Astrocyte of the cerebellum (primary cell): ENCODE measurements around the gene HES3.

Source experiments
- DNase-seq: peaks from one replicate; pipeline ENCODE4 v3.0.0-alpha.2; 2011; ENCODE audit warnings: low read depth
- H3K4me3 ChIP-seq: 2 replicates; pipeline ENCODE4 v1.5.1; 2011; ENCODE audit warnings: mild to moderate bottlenecking, low read depth, low read length, moderate library complexity
- in situ Hi-C: cut with HindIII; loops from 2 replicates; pipeline ENCODE4 v1.10.0; 2017; ENCODE audit warnings: low sequenced_read_pairs
- TF ChIP-seq, protein P1 (sequence below): IDR thresholded peaks from 2 replicates; pipeline ENCODE4 v1.5.1; 2012; ENCODE audit warnings: low read length, low read depth, moderate library complexity, mild to moderate bottlenecking; ENCODE audit errors: missing control alignments

Gene HES3

DNA sequence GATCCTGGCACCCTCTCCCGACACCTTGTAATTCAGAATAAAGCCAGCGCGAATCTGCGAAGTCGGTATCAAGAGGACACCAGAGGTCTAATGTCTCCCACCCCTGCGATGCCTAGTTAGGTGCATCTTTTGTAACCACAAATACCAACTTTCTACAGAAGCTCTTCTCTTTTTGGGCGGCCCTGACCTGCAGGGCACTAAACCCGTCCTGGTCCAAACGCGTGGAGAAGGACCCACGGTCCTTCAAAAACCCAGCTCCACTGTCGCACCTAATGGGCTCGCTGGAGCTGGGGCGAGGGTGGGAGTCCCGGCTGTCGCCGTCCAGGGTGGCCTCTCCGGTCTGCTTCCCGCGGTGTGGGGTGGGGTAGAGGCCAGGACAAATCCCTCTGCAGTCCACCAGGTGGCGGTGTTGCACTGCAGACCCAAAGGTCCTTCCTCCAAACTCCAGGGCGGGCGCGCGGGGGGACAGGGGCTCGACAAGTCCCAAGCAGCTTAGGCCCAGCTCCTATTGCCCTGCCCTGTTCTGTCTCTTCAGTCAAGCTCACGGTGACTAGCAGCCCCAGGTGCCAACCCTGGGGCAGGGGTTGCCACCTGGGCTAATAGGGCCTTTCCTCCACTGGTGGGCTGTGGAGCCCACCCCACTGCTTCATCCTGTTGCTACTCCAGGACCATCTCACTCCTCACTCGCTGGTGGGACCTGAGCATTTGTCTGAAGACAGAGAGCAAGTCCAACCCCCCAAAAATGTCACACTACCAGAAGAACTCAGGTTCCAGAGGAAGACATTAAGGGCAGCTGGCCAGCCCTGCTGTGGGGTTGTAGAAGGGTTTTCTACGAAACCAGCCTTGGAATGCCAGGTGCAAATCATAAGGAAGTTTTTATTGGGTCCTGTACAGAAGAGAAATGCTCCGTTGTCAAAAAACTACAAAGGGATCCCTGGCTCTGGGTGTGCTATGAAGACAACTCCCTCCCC lies 2.8 kb downstream of the HES3 start:
- no peak overlapping the region for H3K4me3 ChIP-seq
- DNase-seq, result peak; percentile 36
- TF ChIP-seq, protein P1, sequence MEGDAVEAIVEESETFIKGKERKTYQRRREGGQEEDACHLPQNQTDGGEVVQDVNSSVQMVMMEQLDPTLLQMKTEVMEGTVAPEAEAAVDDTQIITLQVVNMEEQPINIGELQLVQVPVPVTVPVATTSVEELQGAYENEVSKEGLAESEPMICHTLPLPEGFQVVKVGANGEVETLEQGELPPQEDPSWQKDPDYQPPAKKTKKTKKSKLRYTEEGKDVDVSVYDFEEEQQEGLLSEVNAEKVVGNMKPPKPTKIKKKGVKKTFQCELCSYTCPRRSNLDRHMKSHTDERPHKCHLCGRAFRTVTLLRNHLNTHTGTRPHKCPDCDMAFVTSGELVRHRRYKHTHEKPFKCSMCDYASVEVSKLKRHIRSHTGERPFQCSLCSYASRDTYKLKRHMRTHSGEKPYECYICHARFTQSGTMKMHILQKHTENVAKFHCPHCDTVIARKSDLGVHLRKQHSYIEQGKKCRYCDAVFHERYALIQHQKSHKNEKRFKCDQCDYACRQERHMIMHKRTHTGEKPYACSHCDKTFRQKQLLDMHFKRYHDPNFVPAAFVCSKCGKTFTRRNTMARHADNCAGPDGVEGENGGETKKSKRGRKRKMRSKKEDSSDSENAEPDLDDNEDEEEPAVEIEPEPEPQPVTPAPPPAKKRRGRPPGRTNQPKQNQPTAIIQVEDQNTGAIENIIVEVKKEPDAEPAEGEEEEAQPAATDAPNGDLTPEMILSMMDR, result peak; percentile 81
- in situ Hi-C loops, result no loop called here

DNA sequence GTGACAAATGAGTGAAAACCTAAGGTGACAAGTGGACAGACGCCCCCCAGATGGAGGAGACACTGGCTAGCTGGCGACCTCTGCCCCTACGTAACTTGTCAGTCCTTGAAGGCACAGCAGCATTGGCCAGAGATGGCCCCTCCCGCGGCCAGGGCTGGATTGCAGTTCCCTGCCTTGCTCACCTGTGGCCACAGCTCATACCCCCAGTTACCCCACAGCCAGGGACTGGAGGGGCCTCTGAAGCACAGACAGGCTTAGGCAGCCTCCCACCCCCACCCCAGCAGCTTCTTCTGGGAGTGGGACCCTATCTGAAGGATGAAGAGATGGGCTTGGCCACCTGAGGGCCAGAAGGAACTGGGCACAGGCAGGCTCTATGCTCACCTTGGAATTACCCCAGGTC lies 3.7 kb downstream of the HES3 start:
- DNase-seq, result no peak
- in situ Hi-C loops, result no loop called here
- H3K4me3 ChIP-seq, result no peak overlapping the region
- TF ChIP-seq, protein P1, result no peak

DNA sequence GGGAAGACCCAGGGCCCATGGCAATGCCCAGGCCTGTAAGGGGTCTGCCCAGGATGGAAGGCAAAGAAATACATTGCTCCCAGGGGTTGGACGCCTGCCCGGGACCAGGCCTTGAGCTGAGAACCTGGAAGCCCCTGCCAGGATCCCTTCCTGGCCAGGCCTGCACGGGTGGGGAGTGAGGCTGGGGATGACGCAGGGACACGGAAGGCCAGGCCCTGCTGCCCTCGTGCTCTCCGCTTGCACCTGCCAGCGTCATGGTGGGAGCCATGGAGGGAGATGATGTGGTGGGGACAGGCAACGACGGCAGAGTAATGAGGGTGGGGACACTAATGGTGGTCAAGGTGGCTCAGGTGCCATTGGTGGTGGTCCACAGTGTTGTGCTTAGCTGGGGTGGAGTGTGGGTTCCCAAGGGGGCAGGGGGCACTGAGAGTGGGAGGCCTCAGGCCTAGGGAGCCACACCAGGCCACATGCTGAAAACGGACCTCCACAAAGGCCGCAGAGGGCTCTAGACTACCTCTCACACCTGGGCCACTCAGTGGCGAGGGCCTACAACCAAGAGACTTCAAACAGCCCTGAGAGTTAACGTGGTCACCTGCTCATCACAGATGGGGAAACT lies 4.3 kb downstream of the HES3 start:
- no peak for DNase-seq
- TF ChIP-seq, protein P1, result no peak
- in situ Hi-C loops, result no loop called here
- H3K4me3 ChIP-seq, result no peak overlapping the region

DNA sequence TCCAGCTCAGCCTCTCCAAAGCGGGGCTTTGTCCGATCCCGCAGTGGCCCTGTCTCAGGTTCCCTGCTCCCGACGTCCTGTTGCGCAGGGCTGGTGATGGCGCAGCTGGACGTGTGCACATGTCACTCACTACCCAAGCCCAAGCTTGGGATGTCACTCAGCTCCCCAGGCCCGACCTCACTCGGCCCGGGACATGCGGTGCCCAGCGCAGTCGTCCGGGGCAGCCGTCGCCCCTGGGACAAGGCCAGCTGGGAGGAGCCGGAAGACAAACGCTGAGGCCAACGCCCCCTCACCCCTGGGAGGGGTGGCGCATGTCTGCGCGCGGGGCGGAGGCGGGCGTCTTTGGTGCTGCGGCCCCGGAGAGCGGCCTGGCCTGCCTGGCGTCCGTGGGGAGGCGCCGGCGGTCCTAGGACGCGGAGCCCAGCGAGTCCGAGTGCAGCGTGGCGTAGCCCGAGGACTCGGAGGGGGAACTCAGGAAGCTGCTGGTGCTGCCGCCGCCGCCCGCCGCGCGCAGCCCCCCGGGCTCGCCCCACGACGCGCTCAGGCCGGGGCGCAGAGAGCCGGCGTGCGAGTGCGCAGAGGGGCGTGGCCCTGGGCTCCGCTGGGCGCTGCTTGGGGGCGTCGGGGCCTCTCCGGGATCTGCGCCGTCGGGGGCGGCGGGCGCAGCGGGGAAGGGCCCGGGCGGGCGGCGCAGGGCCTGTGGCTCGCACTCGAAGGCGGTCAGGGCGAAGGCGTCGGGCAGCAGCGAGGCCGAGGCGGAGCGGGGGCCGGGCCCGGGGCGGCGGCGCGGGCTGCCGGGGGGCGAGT lies 5.2 kb downstream of the HES3 start:
- no peak for DNase-seq
- TF ChIP-seq, protein P1, result no peak
- in situ Hi-C loops, result no loop called here
- H3K4me3 ChIP-seq, result no peak overlapping the region

DNA sequence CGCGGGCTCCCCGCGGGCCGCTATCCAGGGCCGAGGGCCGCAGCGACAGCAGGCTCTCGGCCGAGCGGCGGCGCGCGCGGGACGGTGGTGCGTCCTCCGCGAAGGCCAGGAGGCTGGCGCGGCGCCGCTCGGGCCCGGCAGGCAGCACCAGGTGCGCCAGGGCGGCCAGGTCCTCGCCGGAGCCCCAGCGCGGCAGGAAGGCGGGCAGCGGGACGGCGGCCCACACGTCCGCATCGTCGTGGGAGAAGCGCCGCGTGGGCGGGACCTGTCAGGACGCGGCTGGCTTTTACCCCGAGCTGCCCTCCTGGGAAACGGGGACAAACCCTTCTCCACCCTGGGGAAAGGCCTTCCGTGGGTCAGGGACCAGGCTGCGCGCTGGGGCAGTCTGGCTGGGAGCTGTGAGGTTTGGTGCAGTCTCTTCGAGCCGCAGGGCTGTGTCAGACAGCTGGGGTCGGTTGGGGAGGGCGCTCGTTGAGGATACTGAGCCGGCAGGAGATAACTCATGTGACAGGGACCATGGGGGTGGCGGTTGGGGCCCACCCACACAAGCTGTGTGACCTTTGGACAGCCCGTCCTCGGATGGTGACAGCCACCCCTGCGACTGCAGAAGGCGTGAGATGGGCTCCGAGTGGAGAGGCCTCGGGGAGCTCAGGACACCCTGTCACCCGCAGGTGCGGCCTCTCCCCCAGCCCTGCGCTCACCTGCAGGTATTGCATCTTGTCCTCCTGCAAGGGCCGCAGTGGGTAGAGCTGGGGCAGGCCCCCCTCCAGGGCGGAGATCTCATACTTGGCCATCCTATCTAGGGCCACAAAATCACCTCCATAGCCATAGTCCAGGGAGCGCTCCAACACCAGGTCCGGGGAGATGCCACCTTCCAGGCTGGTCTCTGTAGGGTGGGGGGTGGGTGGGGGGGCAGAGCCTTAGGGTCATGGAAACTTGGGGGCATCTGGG lies 6.0 kb downstream of the HES3 start:
- in situ Hi-C loops, result no loop called here
- no peak for DNase-seq
- H3K4me3 ChIP-seq, result no peak overlapping the region
- TF ChIP-seq, protein P1, result no peak

DNA sequence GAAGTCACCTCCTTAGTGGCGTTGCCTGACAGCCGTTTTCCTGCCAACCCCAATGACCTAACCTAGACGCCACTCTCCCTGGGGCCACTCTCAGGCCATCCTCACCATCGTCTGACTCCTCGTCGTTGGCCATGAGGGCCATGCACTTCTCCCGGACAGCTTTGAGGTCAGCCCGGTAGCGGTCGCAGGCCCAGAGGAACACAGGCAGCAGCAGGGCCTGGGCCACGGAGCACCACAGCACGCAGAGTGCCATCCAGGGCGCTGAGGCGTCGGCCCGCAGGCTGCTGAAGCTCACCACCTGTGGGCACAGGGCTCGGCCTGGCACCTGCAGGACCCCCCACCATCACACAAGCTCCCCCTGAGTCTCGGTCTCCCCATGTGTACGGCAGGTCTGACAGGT lies 7.3 kb downstream of the HES3 start:
- TF ChIP-seq, protein P1, result no peak
- in situ Hi-C loops, result no loop called here
- DNase-seq, result no peak
- no peak overlapping the region for H3K4me3 ChIP-seq
